Heart left ventricle (tissue), 13 donors: Measurements from ENCODE around the gene SMARCA2.

ENCODE experiments used
- POLR2A ChIP-seq, 2 donors: fragments of 450-650 bp; IDR thresholded peaks; one replicate each; pipeline ENCODE4 v1.6.1; 2017; ENCODE audit warnings: antibody characterized with exemption in 2 of 2, mild to moderate bottlenecking in 2 of 2, moderate library complexity in 2 of 2
- TF ChIP-seq, protein P1 (sequence below), 12 donors: fragments of 200-600 bp; sonication (generic) in 4 of 12; IDR thresholded peaks; one replicate each; pipeline versions ENCODE4 v1.5.0 to v1.8.0; 2018 to 2022; ENCODE audit warnings: antibody characterized with exemption in 12 of 12, mild to moderate bottlenecking in 5 of 12
- donor health status: ischemic (EF 13 %, LVEDD 7.1; RV severe dilation, severe dysfunction).
- donor health status: DM: no; HTN: yes; CAD: no.
- donor health status: DM: no; HTN: no; CAD: no.
- donor health status: ischemic (EF 25% LVEDD 6.9; RV normal size, moderate dysfunction).
- donor health status: ischemic (EF 25% LVEDD 5.7; RV mildly dilated, moderate dysfunction).
- donor health status: ischemic (EF 35%, LVEDD 5.7; RV mildly dilated, moderate dysfunction).
- donor health status: nonischemic (EF 11% LVEDD 7.7; RV severe dilation, severe dysfunction).
- donor health status: DM: yes; HTN: yes; CAD: no.
- donor health status: PGD.
- donor health status: ischemic (EF 29% LVEDD 5.4; RV normal size, mild dysfunction).
- donor health status: nonischemic (EF 23%, LVEDD 6.1; RV moderate dilation, normal function).

DNA sequence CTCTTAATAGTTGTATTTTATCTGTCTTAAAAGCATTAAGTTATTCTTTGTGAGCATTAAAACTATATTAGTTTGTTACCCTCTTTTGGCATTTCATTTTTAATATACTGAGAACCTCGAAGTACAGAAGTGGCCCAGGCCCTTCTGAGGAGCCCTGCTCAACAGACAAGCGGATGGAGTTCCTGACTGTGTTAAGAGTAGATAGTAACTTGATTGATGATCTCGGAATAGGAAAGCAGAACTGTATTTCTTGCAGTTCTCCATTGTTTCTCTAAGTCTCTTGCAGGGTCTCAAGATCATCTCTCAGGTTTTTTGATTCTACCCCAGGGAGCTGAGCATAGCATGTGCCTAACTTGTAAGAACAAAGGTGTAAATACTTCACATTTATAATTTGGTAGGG, 139.6 kb downstream of the SMARCA2 start:
- TF ChIP-seq, protein P1, sequence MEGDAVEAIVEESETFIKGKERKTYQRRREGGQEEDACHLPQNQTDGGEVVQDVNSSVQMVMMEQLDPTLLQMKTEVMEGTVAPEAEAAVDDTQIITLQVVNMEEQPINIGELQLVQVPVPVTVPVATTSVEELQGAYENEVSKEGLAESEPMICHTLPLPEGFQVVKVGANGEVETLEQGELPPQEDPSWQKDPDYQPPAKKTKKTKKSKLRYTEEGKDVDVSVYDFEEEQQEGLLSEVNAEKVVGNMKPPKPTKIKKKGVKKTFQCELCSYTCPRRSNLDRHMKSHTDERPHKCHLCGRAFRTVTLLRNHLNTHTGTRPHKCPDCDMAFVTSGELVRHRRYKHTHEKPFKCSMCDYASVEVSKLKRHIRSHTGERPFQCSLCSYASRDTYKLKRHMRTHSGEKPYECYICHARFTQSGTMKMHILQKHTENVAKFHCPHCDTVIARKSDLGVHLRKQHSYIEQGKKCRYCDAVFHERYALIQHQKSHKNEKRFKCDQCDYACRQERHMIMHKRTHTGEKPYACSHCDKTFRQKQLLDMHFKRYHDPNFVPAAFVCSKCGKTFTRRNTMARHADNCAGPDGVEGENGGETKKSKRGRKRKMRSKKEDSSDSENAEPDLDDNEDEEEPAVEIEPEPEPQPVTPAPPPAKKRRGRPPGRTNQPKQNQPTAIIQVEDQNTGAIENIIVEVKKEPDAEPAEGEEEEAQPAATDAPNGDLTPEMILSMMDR (IDR thresholded peaks at IDR 0.05), result no peak
- no peak for TF ChIP-seq POLR2A (IDR thresholded peaks at IDR 0.05)
